ENCODE results near the gene LACTB.

- TF ChIP-seq, protein P1, sequence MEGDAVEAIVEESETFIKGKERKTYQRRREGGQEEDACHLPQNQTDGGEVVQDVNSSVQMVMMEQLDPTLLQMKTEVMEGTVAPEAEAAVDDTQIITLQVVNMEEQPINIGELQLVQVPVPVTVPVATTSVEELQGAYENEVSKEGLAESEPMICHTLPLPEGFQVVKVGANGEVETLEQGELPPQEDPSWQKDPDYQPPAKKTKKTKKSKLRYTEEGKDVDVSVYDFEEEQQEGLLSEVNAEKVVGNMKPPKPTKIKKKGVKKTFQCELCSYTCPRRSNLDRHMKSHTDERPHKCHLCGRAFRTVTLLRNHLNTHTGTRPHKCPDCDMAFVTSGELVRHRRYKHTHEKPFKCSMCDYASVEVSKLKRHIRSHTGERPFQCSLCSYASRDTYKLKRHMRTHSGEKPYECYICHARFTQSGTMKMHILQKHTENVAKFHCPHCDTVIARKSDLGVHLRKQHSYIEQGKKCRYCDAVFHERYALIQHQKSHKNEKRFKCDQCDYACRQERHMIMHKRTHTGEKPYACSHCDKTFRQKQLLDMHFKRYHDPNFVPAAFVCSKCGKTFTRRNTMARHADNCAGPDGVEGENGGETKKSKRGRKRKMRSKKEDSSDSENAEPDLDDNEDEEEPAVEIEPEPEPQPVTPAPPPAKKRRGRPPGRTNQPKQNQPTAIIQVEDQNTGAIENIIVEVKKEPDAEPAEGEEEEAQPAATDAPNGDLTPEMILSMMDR (IDR thresholded peaks at IDR 0.05) = no peak
- TF ChIP-seq POLR2A (IDR thresholded peaks at IDR 0.05) = no peak
These were observed 36.4 kb upstream of the LACTB start for GRCh38 chr15:63085289-63085688.
